ENCODE measurements around the gene CTSC. TPM values are rescaled to one million over a fixed set of nuclear protein-coding genes. Genes with fewer than 3 reads are reported as not detected.
A peak's percentile ranks its signal among the peaks of the same experiment; 100 is the strongest.
"Not testable (repeated sequence)": the region's sequence is repeated elsewhere in the genome, so short reads cannot be mapped to it uniquely, and the experiment has no call there.

CTSC gene
- total RNA-seq, 3 donors from 2014 or later (not counting 1 experiment from before 2014, with no cell fraction given) = 182 to 275 (median 227) TPM

DNA sequence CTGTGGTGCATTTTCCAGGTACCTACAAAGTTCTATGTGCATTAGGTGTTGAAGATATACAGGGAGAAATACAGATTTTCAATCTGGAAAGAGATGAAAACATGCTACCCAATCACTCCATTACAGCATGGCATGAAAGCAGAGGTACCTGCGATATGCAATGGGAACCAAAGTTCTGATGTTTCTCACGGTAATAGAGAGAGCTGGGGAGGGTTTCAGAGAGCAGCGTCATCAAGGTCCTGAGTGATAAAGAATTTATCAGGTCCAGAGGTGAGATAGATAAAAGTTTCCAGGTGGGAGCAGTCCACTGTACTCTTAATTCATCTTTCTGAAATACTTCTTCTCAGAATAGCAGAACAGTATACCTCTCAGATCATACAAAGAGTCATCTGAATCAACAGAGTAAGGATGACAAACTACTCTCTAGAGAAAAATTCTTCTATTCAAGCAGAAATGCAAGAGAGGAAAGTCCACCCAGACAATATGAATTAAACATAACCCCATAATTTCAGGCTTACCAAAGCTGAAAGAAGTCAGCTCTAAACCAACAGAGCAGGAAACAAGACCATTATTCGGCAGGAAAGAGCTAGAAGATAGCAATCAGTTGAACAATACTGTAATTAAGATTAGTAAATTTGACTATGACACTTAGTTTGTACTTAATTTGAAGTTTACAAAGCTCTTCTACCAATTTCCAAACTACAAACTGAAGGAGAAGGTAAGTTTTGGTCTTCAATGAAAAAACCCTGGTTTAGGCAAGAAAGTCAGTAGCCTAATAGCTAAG, 12.8 kb downstream of the CTSC start:
- H3K36me3 ChIP-seq (ENCODE audit: control insufficient read depth, insufficient read depth, low read length) = peaks cover 62% of the 10 kb centered on the region
- no peaks in the 10 kb centered on the region for H3K9me3 ChIP-seq (ENCODE audit: control insufficient read depth, insufficient read depth, low read length)
- Mint-ChIP-seq H3K4me3 (peak overlapping the region; percentile 58), H3K9me3 (no peaks in the 10 kb centered on the region), H3K36me3 (peaks cover 32% of the 10 kb centered on the region), H3K27me3 (ENCODE audit: low read depth in 2 of 2) (no peaks in the 10 kb centered on the region), H3K27ac (peak overlapping the region; percentile 54 to 81), H3K4me1 (peaks cover 90 to 94% of the 10 kb centered on the region in 2 donors)
- no peak overlapping the region for H3K4me3 ChIP-seq (ENCODE audit: low read length)
- 89% methylated on average over 3 of the region's 4 CpGs for WGBS (ENCODE audit: insufficient coverage)
- peak overlapping the region; percentile 24 for H3K27ac ChIP-seq (ENCODE audit: low read length)
- H3K27me3 ChIP-seq (ENCODE audit: control insufficient read depth, insufficient read depth, low read length) = no peaks in the 10 kb centered on the region
- TF ChIP-seq, protein P1, sequence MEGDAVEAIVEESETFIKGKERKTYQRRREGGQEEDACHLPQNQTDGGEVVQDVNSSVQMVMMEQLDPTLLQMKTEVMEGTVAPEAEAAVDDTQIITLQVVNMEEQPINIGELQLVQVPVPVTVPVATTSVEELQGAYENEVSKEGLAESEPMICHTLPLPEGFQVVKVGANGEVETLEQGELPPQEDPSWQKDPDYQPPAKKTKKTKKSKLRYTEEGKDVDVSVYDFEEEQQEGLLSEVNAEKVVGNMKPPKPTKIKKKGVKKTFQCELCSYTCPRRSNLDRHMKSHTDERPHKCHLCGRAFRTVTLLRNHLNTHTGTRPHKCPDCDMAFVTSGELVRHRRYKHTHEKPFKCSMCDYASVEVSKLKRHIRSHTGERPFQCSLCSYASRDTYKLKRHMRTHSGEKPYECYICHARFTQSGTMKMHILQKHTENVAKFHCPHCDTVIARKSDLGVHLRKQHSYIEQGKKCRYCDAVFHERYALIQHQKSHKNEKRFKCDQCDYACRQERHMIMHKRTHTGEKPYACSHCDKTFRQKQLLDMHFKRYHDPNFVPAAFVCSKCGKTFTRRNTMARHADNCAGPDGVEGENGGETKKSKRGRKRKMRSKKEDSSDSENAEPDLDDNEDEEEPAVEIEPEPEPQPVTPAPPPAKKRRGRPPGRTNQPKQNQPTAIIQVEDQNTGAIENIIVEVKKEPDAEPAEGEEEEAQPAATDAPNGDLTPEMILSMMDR (IDR thresholded peaks at IDR 0.05) = no peak
- peak in 1 of 3 donors; percentile 50 for ATAC-seq
- intact Hi-C loops (cut with micrococcal nuclease) = no loop called here
- DNase-seq = no peak
- H3K4me1 ChIP-seq (ENCODE audit: control insufficient read depth, insufficient read depth, low read length) = peaks cover 17% of the 10 kb centered on the region

DNA sequence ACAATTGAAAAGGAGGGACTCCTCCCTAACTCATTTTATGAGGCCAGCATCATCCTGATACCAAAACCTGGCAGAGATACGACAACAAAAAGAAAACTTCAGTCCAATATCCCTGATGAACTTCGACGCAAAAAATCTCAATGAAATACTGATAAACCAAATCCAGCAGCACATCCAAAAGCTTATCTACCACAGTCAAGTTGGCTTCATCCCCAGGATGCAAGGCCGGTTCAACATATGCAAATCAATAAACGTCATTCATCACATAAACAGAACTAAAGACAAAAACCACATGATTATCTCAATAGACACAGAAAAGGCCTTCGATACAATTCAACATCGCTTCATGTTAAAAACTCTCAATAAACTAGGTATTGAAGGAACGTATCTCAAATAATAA, 14.7 kb downstream of the CTSC start:
- H3K36me3 Mint-ChIP-seq = peaks cover 32% of the 10 kb centered on the region
- peaks cover 89% of the 10 kb centered on the region in 2 donors for H3K4me1 Mint-ChIP-seq
- H3K27ac Mint-ChIP-seq = peak overlapping the region; percentile 54 to 81
- intact Hi-C loops (cut with micrococcal nuclease); H3K27me3 Mint-ChIP-seq (ENCODE audit: low read depth in 2 of 2); DNase-seq; H3K27ac ChIP-seq (ENCODE audit: low read length); H3K9me3 Mint-ChIP-seq; ATAC-seq; H3K27me3 ChIP-seq (ENCODE audit: control insufficient read depth, insufficient read depth, low read length); H3K4me3 ChIP-seq (ENCODE audit: low read length); H3K9me3 ChIP-seq (ENCODE audit: control insufficient read depth, insufficient read depth, low read length); H3K4me1 ChIP-seq (ENCODE audit: control insufficient read depth, insufficient read depth, low read length): not testable (repeated sequence)
- WGBS (ENCODE audit: insufficient coverage) = 94% methylated on average over 8 of the region's 8 CpGs
- H3K4me3 Mint-ChIP-seq = peak overlapping the region; percentile 58
- peaks cover 57% of the 10 kb centered on the region for H3K36me3 ChIP-seq (ENCODE audit: control insufficient read depth, insufficient read depth, low read length)

DNA sequence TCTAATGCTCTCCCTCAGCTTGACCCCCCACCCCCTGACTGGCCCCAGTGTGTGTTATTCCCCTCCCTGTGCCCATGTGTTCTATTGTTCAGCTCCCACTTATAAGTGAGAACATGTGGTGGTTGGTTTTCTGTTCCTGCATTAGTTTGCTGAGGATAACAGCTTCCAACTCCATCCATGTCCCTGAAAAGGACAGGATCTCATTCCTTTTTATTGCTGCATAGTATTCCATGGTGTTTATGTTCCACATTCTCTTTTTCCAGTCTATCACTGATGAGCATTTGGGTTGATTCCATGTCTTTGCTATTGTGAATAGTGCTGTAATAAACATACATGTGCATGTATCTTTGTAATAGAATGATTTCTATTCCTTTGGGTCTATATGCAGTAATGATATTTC, 16.1 kb downstream of the CTSC start:
- H3K4me3 Mint-ChIP-seq; H3K27me3 ChIP-seq (ENCODE audit: control insufficient read depth, insufficient read depth, low read length); ATAC-seq; DNase-seq; H3K4me3 ChIP-seq (ENCODE audit: low read length); H3K4me1 ChIP-seq (ENCODE audit: control insufficient read depth, insufficient read depth, low read length); H3K9me3 Mint-ChIP-seq; H3K9me3 ChIP-seq (ENCODE audit: control insufficient read depth, insufficient read depth, low read length); intact Hi-C loops (cut with micrococcal nuclease); H3K27ac ChIP-seq (ENCODE audit: low read length); H3K27me3 Mint-ChIP-seq (ENCODE audit: low read depth in 2 of 2): not testable (repeated sequence)
- peak overlapping the region; percentile 54 to 81 for H3K27ac Mint-ChIP-seq
- H3K4me1 Mint-ChIP-seq = peaks cover 78 to 81% of the 10 kb centered on the region in 2 donors
- H3K36me3 ChIP-seq (ENCODE audit: control insufficient read depth, insufficient read depth, low read length) = peaks cover 44% of the 10 kb centered on the region
- peaks cover 32% of the 10 kb centered on the region for H3K36me3 Mint-ChIP-seq

DNA sequence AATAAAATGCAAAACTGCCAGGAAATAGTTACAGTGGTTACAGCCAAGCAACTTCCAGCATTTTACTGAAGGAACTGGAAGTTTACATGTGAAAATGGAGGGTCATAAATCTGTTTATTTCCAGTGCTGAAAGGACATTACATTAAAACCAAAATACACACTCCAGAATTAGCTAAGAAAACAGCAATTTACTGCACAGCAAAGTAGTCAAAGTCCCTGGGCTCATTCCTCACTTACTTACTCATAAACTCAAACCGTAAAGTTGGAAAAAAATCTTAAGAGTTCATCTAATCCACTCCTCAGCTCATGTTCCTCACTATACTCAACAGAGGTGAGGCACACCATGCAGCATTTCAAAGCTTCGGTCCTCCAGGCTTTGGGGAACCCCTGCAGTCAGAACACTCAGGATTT, 17.4 kb downstream of the CTSC start:
- ATAC-seq = peak in 1 of 3 donors; percentile 15
- peaks cover 32% of the 10 kb centered on the region for H3K36me3 Mint-ChIP-seq
- H3K27ac ChIP-seq (ENCODE audit: low read length) = no peak overlapping the region
- H3K9me3 ChIP-seq (ENCODE audit: control insufficient read depth, insufficient read depth, low read length) = no peaks in the 10 kb centered on the region
- H3K27me3 Mint-ChIP-seq (ENCODE audit: low read depth in 2 of 2) = no peaks in the 10 kb centered on the region
- no peak overlapping the region for H3K4me3 ChIP-seq (ENCODE audit: low read length)
- DNase-seq = no peak
- H3K4me1 Mint-ChIP-seq = peaks cover 79 to 81% of the 10 kb centered on the region in 2 donors
- intact Hi-C loops (cut with micrococcal nuclease) = no loop called here
- H3K27ac Mint-ChIP-seq = peak overlapping the region; percentile 79 to 80
- no peaks in the 10 kb centered on the region for H3K9me3 Mint-ChIP-seq
- TF ChIP-seq, protein P1 (IDR thresholded peaks at IDR 0.05) = no peak
- peak overlapping the region; percentile 17 for H3K4me3 Mint-ChIP-seq
- peaks cover 35% of the 10 kb centered on the region for H3K36me3 ChIP-seq (ENCODE audit: control insufficient read depth, insufficient read depth, low read length)
- no peaks in the 10 kb centered on the region for H3K27me3 ChIP-seq (ENCODE audit: control insufficient read depth, insufficient read depth, low read length)
- H3K4me1 ChIP-seq (ENCODE audit: control insufficient read depth, insufficient read depth, low read length) = peaks cover 3% of the 10 kb centered on the region
- WGBS (ENCODE audit: insufficient coverage) = 72% methylated on average over 2 of the region's 2 CpGs

Measured in natural killer cell (primary cell).